ENCODE measurements around the gene MCRIP2.
"Not testable (repeated sequence)": the region's sequence is repeated elsewhere in the genome, so short reads cannot be mapped to it uniquely, and the experiment has no call there.

MCRIP2 gene

DNA sequence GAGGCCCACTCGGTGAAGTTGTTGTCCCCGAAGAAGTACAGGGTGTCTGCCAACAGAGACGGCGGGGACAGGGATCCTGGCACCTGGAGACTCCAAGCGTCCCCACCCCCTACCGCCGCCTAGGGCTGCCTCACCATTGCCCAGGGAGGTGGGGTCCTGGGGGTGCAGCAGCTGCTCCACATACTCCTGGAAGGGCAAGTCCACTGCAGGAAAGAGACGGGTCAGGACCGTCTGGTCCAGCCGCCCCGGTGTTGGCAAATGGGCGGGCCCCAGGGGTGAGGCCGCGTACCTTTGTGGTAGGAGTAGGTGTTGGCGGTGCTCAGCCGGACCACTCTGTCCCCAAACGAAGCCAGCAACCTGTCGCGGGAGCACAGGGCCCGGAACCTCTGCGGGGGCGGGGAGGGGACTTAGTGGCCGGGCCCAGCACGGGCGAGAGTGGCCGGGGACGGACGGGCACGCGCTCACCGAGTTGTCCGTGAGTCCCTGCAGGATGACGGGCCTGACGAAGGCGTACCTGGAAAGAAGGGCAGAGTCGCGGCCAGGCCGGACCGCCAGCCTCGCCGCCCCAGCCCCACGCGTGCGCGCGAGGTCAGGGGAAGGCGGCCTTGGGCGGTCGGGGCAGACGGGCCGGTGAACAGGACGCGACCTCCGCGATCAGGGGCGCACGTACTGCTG lies 41.9 kb downstream of the MCRIP2 start:
- no peak for DNase-seq

DNA sequence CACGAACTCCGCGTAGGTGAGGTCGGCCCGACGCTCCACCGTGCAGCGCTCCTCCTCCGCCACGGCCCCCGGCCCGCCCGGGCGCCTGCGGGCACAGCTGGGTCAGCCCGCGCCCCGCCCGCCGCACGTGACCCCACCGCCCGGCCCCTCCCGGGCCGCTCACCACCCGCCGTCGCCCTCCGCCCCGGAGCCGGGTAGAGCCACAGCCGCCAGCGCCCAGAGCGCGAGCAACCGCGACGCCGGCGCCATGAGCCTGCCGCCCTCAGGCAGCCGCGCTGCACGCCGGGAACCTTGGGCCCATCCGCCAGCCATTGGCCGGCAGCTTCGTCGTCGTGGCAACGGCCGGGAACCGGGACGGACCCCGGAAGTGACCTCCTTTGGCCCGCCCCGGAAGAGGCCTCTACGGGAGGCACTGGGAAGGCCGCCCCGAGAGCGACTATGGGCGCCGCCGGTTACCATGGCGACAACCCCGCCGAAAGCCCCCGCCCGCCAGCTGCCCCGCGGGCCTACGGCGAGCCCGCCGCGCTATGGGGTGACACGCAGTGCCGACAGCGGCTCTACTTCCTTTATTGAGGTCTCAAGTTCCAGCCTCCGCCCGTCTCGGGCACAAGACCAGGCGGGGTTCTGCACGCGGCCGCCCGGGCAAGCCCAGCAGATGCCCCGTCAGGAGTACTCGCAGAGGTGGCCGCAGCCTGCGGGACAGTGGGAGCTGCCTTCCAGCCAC lies 42.6 kb downstream of the MCRIP2 start, which contains the start of gene JMJD8:
JMJD8 (minus strand) TSS at position 264 of the 724 bp plus-strand sequence; CDS start at position 249, 15 bp downstream.
- peak; percentile 99 for DNase-seq

DNA sequence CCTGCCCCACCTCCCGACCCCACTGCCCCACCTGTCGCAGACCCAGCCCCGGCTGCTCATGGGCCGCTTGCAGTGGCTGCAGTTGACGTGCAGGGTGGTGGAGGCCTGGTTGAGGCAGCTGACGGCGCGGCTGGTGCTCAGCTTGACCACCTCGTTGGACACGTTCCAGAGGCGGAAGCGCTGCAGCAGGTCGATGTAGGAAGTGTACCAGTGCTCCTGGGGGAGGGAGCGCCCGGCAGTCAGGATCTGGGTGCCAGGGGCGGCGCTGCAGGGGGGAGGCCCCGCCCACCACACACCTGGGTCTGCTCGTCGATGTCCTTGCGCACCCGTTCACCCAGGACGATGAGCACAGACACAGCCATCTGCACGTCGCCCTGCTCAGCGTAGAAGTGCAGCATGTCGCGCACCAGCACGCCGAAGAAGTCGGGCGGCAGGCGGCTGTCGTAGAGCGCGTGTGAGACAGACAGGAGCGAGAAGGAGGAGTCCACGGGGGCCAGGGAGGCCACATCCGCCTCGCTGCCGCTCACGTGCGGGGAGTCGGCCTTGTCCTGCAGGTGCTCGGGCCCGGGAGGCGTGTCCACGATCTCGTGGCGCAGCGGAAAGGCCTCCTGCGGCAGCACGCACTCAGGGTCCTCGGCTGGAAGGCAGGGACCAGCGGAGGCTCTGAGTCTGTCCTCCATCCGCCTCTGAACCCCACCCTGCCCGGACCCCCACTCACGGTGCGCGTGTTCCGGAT lies 43.5 kb downstream of the MCRIP2 start:
- DNase-seq, result no peak

DNA sequence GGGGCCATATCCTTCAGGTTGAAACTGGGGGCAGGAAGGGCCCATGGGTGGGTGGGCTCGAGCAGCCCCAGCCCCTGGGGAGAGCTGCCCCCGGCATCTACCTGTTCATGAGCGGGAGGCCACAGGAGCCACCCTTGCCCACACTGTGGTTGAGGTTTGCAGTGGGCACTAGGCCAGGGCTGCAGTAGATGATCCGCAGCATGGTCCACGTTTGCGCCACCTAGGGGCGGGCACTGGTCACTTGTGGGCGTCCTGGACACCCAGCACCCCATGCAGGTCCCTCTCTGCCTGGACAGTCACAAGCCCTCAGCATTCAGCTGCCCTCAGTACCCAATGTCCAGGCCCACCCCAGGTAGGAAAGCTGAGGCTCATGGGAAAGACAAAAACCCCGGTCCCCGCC lies 44.3 kb downstream of the MCRIP2 start:
- DNase-seq, result no peak

DNA sequence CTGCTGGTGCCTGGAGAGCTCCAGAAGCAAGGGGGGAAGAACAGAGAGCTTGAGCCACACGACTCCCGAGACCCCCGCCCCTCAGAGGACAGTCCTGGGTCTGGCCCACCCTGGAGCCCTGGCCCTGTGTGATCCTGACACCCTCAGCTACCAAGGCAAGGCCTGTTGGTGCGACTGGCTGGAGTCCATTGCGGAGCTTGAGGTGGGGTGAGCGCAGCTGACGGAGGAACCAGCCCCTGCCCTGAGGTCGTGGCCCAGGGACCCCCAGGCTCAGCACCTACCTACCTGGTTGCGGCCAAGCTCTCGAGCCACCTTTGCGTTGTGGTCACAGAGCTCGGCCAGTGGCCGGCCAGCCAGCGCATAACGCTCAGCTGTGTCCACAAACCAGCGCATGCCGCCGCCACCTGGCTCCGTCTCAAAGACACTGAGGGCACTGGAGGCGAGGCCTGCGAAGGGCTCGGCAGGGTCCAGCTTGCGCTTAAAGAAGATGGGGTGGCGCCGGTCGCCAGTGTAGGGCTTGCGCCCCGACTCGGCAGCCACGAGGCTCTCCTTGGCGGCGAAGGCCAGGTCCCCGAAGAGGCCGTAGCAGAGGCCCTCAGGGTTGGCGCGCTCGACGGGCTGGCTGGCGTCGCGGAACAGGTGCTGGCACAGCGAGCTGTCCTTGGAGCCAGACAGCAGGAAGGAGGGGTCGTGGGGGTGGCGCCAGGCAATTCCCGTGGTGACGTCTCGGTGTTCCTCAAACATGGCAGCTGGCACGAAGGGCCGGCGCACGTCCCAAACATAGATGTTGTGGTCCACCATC lies 45.0 kb downstream of the MCRIP2 start:
- no peak for DNase-seq

DNA sequence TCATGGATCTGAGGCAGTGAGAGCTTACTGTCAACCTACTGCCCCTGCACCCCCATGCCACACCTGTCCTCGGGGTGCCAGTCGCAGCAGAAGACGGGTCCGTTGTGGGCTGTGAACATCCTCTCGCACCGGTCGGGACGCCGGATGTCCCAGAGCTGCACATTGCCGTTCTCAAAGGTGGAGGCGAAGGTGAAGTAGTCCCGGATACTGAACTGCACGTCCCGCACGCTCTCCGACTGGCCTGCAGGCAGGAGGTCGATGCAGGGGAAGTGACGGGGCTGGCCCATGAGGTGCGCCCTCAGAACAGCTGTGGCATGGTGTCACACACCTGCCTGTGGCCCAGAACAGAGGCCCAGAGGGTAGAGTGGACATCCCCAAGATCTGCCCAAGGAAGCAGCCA lies 45.9 kb downstream of the MCRIP2 start:
- no peak for DNase-seq

DNA sequence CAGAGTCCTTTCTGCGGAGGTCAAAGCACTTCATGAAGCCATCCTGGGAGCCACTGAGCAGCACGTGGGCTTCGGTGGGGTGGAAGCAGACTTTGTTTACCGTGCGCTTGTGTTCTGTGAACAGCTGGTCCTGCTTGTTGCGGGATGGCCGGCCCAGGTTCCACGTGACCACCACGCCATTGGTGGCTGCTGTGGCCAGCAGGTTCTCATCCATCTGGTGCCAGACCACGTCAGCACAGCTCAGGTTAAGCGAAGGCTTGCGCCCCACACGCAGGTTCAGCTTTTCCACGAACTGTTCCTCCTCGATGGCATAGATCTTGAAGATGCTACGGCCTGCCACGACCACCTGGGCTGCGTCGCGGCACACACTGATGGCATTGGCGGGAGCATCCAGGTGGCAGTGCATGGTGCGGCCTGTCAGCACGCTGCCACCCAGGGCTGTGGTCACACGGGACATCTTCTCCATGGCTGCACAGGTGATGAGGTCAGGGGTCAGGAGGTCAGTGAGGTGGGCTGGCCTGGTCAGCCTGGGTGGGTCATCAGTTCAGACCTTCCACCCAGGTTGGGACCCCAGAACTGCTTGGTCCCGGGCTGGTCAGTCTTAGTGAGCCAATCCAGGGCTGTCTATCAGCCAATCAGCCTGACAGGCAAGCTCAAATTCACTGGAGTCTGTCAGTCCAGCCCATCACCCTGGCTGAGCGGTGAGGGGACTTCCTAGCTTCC lies 47.7 kb downstream of the MCRIP2 start:
- DNase-seq, result no peak

DNA sequence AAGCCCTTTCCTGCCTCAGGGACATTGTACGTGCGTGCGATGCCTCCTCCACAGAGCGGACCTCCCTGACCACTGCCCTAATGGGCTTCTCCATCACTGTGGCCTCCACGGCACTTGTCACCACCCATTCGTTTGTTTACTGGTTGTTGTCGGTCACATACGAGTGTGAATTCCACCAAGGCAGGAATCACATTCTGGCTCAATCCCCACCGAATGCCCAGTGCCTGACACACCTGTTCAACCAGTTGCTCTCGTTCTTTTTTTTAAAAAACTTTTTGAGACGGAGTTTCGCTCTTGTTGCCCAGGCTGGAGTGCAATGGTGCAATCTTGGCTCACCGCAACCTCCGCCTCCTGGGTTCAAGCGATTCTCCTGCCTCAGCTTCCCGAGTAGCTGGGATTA lies 49.6 kb downstream of the MCRIP2 start:
- not testable (repeated sequence) for DNase-seq

DNA sequence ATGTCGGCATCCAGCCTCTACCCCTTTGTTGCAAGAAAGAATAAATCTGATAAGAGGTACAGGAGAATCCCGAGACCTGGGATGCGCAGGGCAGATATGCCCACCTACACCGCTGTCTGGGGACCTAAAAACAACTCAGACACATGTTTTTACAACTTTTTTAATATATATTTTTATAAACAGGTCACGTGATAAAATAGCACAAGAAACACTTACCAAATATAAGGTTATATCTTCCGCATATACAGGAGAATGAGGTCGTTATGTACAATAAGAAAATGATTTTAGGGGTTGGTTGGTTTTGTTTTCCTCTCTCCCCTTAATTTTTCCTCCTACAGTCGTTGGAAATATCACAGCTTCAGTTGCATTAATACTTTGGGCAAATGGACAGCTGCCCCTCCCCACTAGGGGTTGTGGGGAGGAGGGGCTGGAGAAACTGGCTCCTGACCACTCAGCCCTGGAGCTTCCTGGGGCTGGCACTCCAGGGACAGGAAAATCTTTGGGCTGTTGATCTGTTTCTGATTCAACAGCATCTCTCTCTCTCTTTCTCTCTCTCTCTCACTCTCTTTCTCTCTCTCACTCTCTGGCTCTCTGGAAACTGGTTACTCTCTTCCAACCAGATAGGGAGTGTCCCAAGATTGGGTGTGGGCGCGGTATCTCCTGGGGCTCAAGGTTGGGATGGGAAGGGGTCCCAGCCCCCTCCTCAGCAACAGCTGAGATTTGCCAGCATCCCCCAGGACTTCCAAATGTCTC lies 50.9 kb downstream of the MCRIP2 start:
- no peak for DNase-seq

DNA sequence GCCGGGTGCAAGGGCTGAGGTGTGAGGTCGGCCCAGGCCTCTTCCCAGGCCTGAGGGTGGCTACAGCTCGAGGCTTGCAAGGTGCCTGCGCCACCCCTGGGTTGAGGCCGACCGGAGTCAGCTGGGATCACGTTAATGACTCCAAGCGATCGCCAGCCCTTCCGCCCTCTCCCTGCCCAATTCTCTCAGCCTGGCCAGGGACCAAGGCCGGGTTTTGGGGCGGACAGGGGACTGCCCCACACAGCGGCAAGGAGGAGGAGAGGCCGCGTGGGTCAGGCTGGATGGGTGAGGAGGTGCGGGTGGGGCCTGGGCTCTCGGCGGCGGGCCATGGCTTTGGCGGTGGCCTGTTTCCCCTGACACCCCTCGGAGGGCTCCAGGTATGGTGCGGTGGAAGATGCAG lies 51.7 kb downstream of the MCRIP2 start:
- no peak for DNase-seq

DNA sequence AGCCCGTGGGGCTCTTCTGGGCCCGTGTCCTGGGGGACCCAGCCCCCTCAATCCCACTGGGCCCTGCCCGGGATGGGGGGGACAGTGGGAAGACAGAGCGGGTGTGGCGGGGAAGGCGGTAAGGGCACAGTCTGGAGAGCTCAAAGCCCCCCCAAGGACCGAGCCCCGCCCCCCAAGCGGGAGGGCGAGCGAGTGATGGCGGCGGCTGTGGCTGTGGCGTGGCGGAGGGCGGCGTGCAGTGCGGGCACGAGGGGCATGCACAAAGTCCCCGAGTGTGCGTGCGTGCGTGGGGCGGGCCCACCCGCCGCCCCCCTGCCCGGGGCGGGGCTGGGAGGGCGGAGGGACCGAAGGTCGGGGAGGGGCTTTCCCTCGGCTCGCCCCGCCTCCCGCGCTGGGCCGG lies 52.1 kb downstream of the MCRIP2 start:
- no peak for DNase-seq

DNA sequence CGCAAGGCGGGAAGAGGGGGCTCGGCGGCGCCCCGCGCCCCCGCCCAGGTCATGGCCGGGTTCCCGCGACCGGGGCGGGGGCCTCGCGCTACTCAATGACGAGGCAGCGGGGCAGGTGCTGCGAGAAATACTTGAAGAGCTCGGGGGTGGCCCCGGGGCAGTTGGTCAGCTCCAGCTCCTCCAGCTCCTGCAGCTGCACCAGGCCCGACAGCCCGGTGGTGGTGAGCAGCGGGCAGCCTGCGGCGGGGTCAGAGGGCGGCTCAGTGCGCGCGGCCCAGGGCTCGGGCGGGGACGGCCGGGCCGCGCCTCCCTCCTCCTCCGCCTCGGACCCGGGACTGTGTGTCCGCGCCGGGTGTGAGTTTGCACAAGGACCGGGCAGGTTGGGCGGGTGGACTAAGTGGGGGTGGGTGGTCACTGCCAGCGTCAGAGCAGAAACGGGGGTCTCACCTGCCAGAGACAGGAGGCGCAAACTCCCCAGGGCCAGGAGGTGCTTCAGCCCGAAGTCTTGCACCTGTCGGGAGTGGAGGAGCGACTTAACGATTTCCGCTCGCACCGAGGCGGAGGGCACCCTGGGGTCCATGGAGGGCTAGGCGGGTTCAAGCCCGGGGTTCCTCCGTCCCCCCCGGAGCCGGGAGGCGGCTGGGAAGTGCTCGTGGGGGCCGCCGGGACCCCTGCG lies 52.7 kb downstream of the MCRIP2 start:
- no peak for DNase-seq

DNA sequence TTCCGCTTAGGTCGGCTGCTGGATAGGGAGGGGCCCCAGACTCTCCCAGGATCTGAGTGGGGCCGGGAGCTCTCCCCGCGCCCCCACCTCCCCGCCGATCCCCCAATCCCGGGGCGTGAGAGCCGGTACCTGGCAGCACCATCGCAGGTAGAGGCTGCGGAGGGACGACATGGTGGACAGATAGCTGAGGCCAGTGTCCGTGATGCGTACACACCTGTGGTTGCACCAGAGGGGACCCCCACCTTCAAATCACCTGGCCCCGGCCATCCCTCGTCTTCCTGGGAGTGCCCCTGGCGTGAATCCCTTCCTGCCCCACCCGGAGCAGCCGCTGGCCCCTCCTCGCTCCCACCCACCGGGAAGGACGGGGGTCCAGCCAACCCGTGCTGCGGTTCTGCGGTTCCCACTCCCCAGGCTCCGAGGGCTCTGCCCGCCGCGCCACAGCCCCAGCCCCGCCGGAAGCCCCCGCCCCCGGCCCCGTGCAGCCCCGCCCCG lies 53.3 kb downstream of the MCRIP2 start:
- DNase-seq, result no peak

DNA sequence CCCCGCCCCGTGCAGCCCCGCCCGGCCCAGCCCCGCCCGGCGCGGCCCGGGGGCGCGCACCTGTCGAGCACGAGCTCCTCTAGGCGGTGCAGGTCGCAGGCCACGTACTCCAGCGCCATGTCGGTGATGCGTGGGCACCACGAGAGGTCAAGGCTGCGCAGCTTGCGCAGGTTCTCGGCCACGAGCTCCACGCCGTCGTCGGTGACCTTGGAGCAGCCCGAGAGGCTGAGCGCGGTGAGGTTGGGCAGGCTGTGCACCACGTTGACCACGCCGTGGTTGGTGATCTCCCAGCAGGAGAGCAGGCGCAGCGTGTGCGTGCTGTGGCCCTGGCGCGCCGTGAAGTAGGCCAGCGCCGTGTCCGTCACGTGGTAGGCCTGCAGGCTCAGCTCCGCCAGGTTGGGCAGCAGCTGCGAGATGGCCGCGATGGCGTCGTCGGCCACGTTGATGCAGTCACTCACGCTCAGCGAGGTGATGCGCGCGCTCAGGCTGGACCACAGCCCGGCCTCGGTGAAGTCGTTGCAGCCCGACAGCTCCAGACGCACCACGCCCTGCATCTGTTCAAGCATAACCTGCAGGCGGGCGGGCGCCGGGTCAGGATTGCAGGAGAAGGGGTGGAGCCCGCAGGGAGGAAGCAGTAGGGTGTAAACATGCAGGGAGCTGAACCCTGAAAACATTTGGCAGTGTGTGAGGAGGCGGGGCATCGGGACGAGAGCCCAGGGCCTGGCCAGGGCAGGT lies 53.9 kb downstream of the MCRIP2 start:
- peak; percentile 73 for DNase-seq

Data from activated naive CD4-positive, alpha-beta T cell treated with anti-CD3 and anti-CD28 coated beads, Interleukin-2, amount 50 U/mL, for 16 hours (primary cell).